Activated CD8-positive, alpha-beta T cell treated with anti-CD3 and anti-CD28 coated beads for 36 hours (primary cell): ENCODE results near the gene MACROD2. TPM values are rescaled to one million over a fixed set of nuclear protein-coding genes. Genes with fewer than 3 reads are reported as not detected.

Experiments
- ATAC-seq: fragments of 200-7000 bp; cut with Tn5 transposase; one replicate; pipeline ENCODE4 v1.10.0; 2021; ENCODE audit warnings: mild to moderate bottlenecking, moderate library complexity
- CTCF ChIA-PET: fragments of 350-600 bp; sonication (Branson Sonifier 250); formaldehyde crosslinking; loops from one replicate; lab custom pipeline; 2021; ENCODE audit warnings: antibody characterized with exemption; lab: Charles Lee
- POLR2A ChIA-PET: fragments of 350-600 bp; sonication (Branson Sonifier 250); formaldehyde crosslinking; loops from one replicate; lab custom pipeline; 2021; ENCODE audit warnings: antibody characterized with exemption; lab: Charles Lee
- DNase-seq: peaks from one replicate; pipeline ENCODE4 v3.0.0-alpha.2; 2020
- H3K27ac Mint-ChIP-seq: one replicate; pipeline ENCODE4 v1.8.0; 2021; ENCODE audit warnings: mild to moderate bottlenecking, mixed read lengths
- H3K27me3 Mint-ChIP-seq: one replicate; pipeline ENCODE4 v1.8.0; 2021; ENCODE audit warnings: mixed read lengths
- H3K36me3 Mint-ChIP-seq: one replicate; pipeline ENCODE4 v1.8.0; 2021; ENCODE audit warnings: low read depth, mixed read lengths
- H3K4me1 Mint-ChIP-seq: one replicate; pipeline ENCODE4 v1.8.0; 2021; ENCODE audit warnings: low read depth, mixed read lengths
- H3K4me3 Mint-ChIP-seq: one replicate; pipeline ENCODE4 v1.8.0; 2021; ENCODE audit warnings: mild to moderate bottlenecking, moderate library complexity, mixed read lengths
- H3K9me3 Mint-ChIP-seq: one replicate; pipeline ENCODE4 v1.8.0; 2021; ENCODE audit warnings: mixed read lengths
- intact Hi-C: fragments of 100-400 bp; cut with micrococcal nuclease; formaldehyde crosslinking; loops from one replicate; pipeline ENCODE4 v1.10.0; 2022
- total RNA-seq, 2 experiments: library from RNA; stranded (reverse); gene quantifications; one replicate each; pipeline ENCODE4 v1.2.3, GENCODE V29; 2021
- TF ChIP-seq, protein P1 (sequence below): fragments of 200-600 bp; IDR thresholded peaks from one replicate; pipeline ENCODE4 v1.8.0; 2022; ENCODE audit warnings: antibody characterized with exemption, mild to moderate bottlenecking

MACROD2 gene
- total RNA-seq, 2 experiments from 2014 or later = not detected

- no peaks in the 10 kb centered on the region for H3K4me1 Mint-ChIP-seq
- ChIA-PET POLR2A (no interaction called here), CTCF (no interaction called here)
- TF ChIP-seq, protein P1, sequence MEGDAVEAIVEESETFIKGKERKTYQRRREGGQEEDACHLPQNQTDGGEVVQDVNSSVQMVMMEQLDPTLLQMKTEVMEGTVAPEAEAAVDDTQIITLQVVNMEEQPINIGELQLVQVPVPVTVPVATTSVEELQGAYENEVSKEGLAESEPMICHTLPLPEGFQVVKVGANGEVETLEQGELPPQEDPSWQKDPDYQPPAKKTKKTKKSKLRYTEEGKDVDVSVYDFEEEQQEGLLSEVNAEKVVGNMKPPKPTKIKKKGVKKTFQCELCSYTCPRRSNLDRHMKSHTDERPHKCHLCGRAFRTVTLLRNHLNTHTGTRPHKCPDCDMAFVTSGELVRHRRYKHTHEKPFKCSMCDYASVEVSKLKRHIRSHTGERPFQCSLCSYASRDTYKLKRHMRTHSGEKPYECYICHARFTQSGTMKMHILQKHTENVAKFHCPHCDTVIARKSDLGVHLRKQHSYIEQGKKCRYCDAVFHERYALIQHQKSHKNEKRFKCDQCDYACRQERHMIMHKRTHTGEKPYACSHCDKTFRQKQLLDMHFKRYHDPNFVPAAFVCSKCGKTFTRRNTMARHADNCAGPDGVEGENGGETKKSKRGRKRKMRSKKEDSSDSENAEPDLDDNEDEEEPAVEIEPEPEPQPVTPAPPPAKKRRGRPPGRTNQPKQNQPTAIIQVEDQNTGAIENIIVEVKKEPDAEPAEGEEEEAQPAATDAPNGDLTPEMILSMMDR = no peak
- intact Hi-C loops = no loop called here
- ATAC-seq (no peak), DNase-seq (no peak)
- peaks cover 2% of the 10 kb centered on the region for H3K9me3 Mint-ChIP-seq
- no peaks in the 10 kb centered on the region for H3K27me3 Mint-ChIP-seq
- no peaks in the 10 kb centered on the region for H3K36me3 Mint-ChIP-seq
- H3K27ac Mint-ChIP-seq = no peak overlapping the region
- H3K4me3 Mint-ChIP-seq = no peak overlapping the region
Measured at GRCh38 chr20:16030253-16030652, 2034.9 kb downstream of the MACROD2 start.

GRCh38 chr20:16035576-16035975, 2040.3 kb downstream of the MACROD2 start:
- ATAC-seq (no peak), DNase-seq (no peak)
- Mint-ChIP-seq H3K4me3 (no peak overlapping the region), H3K27ac (no peak overlapping the region), H3K9me3 (peaks cover 2% of the 10 kb centered on the region), H3K36me3 (no peaks in the 10 kb centered on the region), H3K4me1 (no peaks in the 10 kb centered on the region), H3K27me3 (no peaks in the 10 kb centered on the region)
- POLR2A ChIA-PET = no interaction called here
- CTCF ChIA-PET = no interaction called here
- intact Hi-C loops = no loop called here
- TF ChIP-seq, protein P1 = no peak

DNA sequence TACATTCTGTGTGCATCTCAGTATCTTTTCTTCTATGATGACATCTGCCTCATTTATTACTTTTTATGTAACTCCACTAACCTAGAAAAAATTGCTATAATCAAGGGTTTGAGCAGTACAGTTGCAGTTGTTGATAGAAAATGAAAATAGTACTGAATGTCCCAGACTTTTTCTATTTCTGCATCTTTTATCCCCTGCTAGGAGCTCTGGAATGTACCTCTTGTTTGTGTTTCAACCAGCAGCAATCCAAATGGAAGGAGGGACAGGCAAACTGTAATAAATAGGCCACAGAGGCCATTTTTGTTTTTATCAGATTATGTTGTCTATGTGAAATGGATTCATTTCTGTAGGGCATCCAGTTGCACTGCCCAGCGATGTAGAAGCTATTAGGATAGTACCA, 2041.0 kb downstream of the MACROD2 start:
- Mint-ChIP-seq H3K4me1 (no peaks in the 10 kb centered on the region), H3K4me3 (no peak overlapping the region), H3K27ac (no peak overlapping the region), H3K9me3 (peaks cover 2% of the 10 kb centered on the region), H3K27me3 (no peaks in the 10 kb centered on the region), H3K36me3 (no peaks in the 10 kb centered on the region)
- ATAC-seq (no peak), DNase-seq (no peak)
- TF ChIP-seq, protein P1 = no peak
- intact Hi-C loops = no loop called here
- ChIA-PET CTCF (no interaction called here), POLR2A (no interaction called here)

GRCh38 chr20:16040742-16041141, 2045.4 kb downstream of the MACROD2 start:
- no peaks in the 10 kb centered on the region for H3K9me3 Mint-ChIP-seq
- POLR2A ChIA-PET = no interaction called here
- H3K36me3 Mint-ChIP-seq = no peaks in the 10 kb centered on the region
- DNase-seq = no peak
- no peaks in the 10 kb centered on the region for H3K27me3 Mint-ChIP-seq
- TF ChIP-seq, protein P1 = no peak
- no peak overlapping the region for H3K27ac Mint-ChIP-seq
- no peaks in the 10 kb centered on the region for H3K4me1 Mint-ChIP-seq
- no peak overlapping the region for H3K4me3 Mint-ChIP-seq
- no peak for ATAC-seq
- intact Hi-C loops = no loop called here
- CTCF ChIA-PET = no interaction called here

GRCh38 chr20:16042731-16043130, 2047.4 kb downstream of the MACROD2 start:
- intact Hi-C loops = no loop called here
- no peaks in the 10 kb centered on the region for H3K36me3 Mint-ChIP-seq
- ATAC-seq = no peak
- ChIA-PET POLR2A (no interaction called here), CTCF (no interaction called here)
- no peak overlapping the region for H3K4me3 Mint-ChIP-seq
- no peaks in the 10 kb centered on the region for H3K4me1 Mint-ChIP-seq
- H3K9me3 Mint-ChIP-seq = no peaks in the 10 kb centered on the region
- H3K27ac Mint-ChIP-seq = no peak overlapping the region
- TF ChIP-seq, protein P1 = no peak
- DNase-seq = no peak
- no peaks in the 10 kb centered on the region for H3K27me3 Mint-ChIP-seq
